DOHH2 (cell line): ENCODE data around the gene SYNDIG1L.

Source experiments
- H3F3A ChIP-seq: fragments of 200-600 bp; sonication (generic), shearing (Covaris generic); 2 replicates; pipeline ENCODE4 v1.6.0; 2016; ENCODE audit warnings: antibody characterized with exemption, mild to moderate bottlenecking; ENCODE audit not compliant: control insufficient read depth, insufficient read depth
- H3K27ac ChIP-seq: fragments of 200-600 bp; sonication (generic); 2 replicates; pipeline ENCODE4 v1.5.1; 2014; ENCODE audit warnings: low read depth, mild to moderate bottlenecking, low read length, moderate library complexity
- H3K27me3 ChIP-seq: fragments of 200-600 bp; sonication (generic); 2 replicates; pipeline ENCODE4 v1.6.1; 2014; ENCODE audit warnings: mild to moderate bottlenecking, low read length, mixed read lengths; ENCODE audit not compliant: control insufficient read depth
- H3K36me3 ChIP-seq: fragments of 200-600 bp; sonication (generic); 2 replicates; pipeline ENCODE4 v1.6.1; 2014; ENCODE audit warnings: mild to moderate bottlenecking, low read length, moderate library complexity, mixed read lengths; ENCODE audit not compliant: control insufficient read depth
- H3K4me1 ChIP-seq: fragments of 200-600 bp; sonication (generic); 2 replicates; pipeline ENCODE4 v1.6.1; 2014; ENCODE audit warnings: mild to moderate bottlenecking, low read length, mixed read lengths; ENCODE audit not compliant: control insufficient read depth
- H3K4me2 ChIP-seq: fragments of 200-600 bp; sonication (generic); 2 replicates; pipeline ENCODE4 v1.6.0; 2014; ENCODE audit warnings: mild to moderate bottlenecking, low read length, moderate library complexity
- H3K4me3 ChIP-seq: fragments of 200-600 bp; sonication (generic); 2 replicates; pipeline ENCODE4 v1.5.1; 2014; ENCODE audit warnings: mild to moderate bottlenecking, low read length, mixed read lengths
- H3K79me2 ChIP-seq: fragments of 200-600 bp; sonication (generic); 2 replicates; pipeline ENCODE4 v1.6.1; 2014; ENCODE audit warnings: mild to moderate bottlenecking, low read length, mixed read lengths; ENCODE audit not compliant: control insufficient read depth
- H3K9me2 ChIP-seq: fragments of 200-600 bp; sonication (generic); replicated peaks from 2 replicates; pipeline ENCODE4 v1.6.1; 2014; ENCODE audit warnings: mild to moderate bottlenecking, low read length, mixed read lengths; ENCODE audit not compliant: control insufficient read depth
- H3K9me3 ChIP-seq: fragments of 200-600 bp; sonication (generic); 2 replicates; pipeline ENCODE4 v1.6.1; 2014; ENCODE audit warnings: antibody characterized with exemption, low read length, mixed read lengths; ENCODE audit not compliant: control insufficient read depth, insufficient read depth
- H4K20me1 ChIP-seq: fragments of 200-600 bp; sonication (generic); 2 replicates; pipeline ENCODE4 v1.6.0; 2014; ENCODE audit warnings: low read depth, mild to moderate bottlenecking, antibody characterized with exemption, low read length, moderate library complexity; ENCODE audit not compliant: control insufficient read depth, insufficient read depth
- TF ChIP-seq, protein P1 (sequence below): fragments of 200-600 bp; sonication (generic); IDR thresholded peaks from one replicate; pipeline ENCODE4 v1.5.1; 2014; ENCODE audit warnings: antibody characterized with exemption, mild to moderate bottlenecking, low read depth, low read length; ENCODE audit not compliant: poor library complexity, severe bottlenecking

Gene SYNDIG1L

GRCh38 chr14:74356892-74357575 lies 69.0 kb downstream of the SYNDIG1L start:
- Histone ChIP-seq H3K9me3 (no peaks in the 10 kb centered on the region), H3F3A (no peaks in the 10 kb centered on the region), H3K4me2 (no peak overlapping the region), H3K9me2 (no peaks in the 10 kb centered on the region), H3K79me2 (no peaks in the 10 kb centered on the region), H3K4me3 (no peak overlapping the region), H3K36me3 (no peaks in the 10 kb centered on the region), H3K27ac (no peak overlapping the region), H3K4me1 (no peaks in the 10 kb centered on the region), H4K20me1 (no peaks in the 10 kb centered on the region), H3K27me3 (no peaks in the 10 kb centered on the region)
- TF ChIP-seq, protein P1, sequence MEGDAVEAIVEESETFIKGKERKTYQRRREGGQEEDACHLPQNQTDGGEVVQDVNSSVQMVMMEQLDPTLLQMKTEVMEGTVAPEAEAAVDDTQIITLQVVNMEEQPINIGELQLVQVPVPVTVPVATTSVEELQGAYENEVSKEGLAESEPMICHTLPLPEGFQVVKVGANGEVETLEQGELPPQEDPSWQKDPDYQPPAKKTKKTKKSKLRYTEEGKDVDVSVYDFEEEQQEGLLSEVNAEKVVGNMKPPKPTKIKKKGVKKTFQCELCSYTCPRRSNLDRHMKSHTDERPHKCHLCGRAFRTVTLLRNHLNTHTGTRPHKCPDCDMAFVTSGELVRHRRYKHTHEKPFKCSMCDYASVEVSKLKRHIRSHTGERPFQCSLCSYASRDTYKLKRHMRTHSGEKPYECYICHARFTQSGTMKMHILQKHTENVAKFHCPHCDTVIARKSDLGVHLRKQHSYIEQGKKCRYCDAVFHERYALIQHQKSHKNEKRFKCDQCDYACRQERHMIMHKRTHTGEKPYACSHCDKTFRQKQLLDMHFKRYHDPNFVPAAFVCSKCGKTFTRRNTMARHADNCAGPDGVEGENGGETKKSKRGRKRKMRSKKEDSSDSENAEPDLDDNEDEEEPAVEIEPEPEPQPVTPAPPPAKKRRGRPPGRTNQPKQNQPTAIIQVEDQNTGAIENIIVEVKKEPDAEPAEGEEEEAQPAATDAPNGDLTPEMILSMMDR: no peak
